K562 (cell line): Measurements from ENCODE around the gene DLL4. TPM values are rescaled to one million over a fixed set of nuclear protein-coding genes. Genes with fewer than 3 reads are reported as not detected.

ENCODE experiments used
- EP300 ChIP-seq: IDR thresholded peaks from 2 replicates; pipeline ENCODE4 v1.6.1; 2012; ENCODE audit warnings: low read length, improper control_type of control experiment
- KLF13 ChIP-seq: fragments of 450-650 bp; IDR thresholded peaks from 2 replicates; pipeline ENCODE4 v1.6.1; 2016; ENCODE audit warnings: missing genetic modification characterization, low read depth, mild to moderate bottlenecking, missing compliant biosample characterization, moderate library complexity, borderline replicate concordance
- MCM7 ChIP-seq, 2 experiments: fragments of 450-650 bp; IDR thresholded peaks; 2 replicates each; pipeline ENCODE4 v1.6.1; 2016 to 2018
- NEUROD1 ChIP-seq: fragments of 150-350 bp; IDR thresholded peaks from 2 replicates; pipeline ENCODE4 v1.6.1; 2014; ENCODE audit warnings: borderline replicate concordance, low read length, low read depth; ENCODE audit not compliant: partially characterized antibody
- NFYB ChIP-seq: IDR thresholded peaks from 2 replicates; pipeline ENCODE4 v1.6.1; 2011; ENCODE audit warnings: mild to moderate bottlenecking, moderate library complexity; ENCODE audit not compliant: insufficient read length; ENCODE audit errors: extremely low read depth
- NONO ChIP-seq, 2 experiments: fragments of 200-400 bp in 1 of 2; fragments of 450-650 bp in 1 of 2; formaldehyde crosslinking in 1 of 2; IDR thresholded peaks; 2 replicates each; pipeline ENCODE4 v1.6.1; 2017; ENCODE audit warnings: low read depth in 2 of 2, mild to moderate bottlenecking in 2 of 2, moderate library complexity in 2 of 2, low read length in 1 of 2
- POLR2G ChIP-seq: fragments of 200-400 bp; formaldehyde crosslinking; IDR thresholded peaks from 2 replicates; pipeline ENCODE4 v1.6.1; 2017; ENCODE audit warnings: low read depth, mild to moderate bottlenecking, antibody characterized with exemption, low read length, moderate library complexity
- RB1 ChIP-seq: fragments of 450-650 bp; IDR thresholded peaks from 2 replicates; pipeline ENCODE4 v1.6.1; 2017; ENCODE audit warnings: low read depth, mild to moderate bottlenecking
- RBM25 ChIP-seq: fragments of 200-400 bp; formaldehyde crosslinking; IDR thresholded peaks from 2 replicates; pipeline ENCODE4 v1.6.1; 2018; ENCODE audit warnings: low read length, low read depth, moderate library complexity; ENCODE audit not compliant: severe bottlenecking
- TGIF2 ChIP-seq: sonication (generic); formaldehyde crosslinking; IDR thresholded peaks from 2 replicates; pipeline ENCODE4 v1.8.1; 2022; ENCODE audit warnings: mild to moderate bottlenecking, missing genetic modification reagents, moderate library complexity
- USF1 ChIP-seq: sonication (generic); formaldehyde crosslinking; IDR thresholded peaks from 2 replicates; pipeline ENCODE4 v1.9.0; 2022; ENCODE audit warnings: mild to moderate bottlenecking, missing genetic modification reagents
- ZBTB26 ChIP-seq: fragments of 450-650 bp; formaldehyde crosslinking; IDR thresholded peaks from 2 replicates; pipeline ENCODE4 v1.4.0; 2022; ENCODE audit warnings: missing genetic modification characterization
- ZC3H11A ChIP-seq: IDR thresholded peaks from 2 replicates; pipeline ENCODE4 v1.6.1; 2012; ENCODE audit warnings: low read depth, low read length, improper control_type of control experiment
- ZFP36 ChIP-seq: fragments of 150-350 bp; IDR thresholded peaks from 2 replicates; pipeline ENCODE4 v1.6.1; 2018; ENCODE audit warnings: low read length, low read depth; ENCODE audit not compliant: partially characterized antibody
- ZNF174 ChIP-seq: fragments of 250-450 bp; sonication (Bioruptor Pico); IDR thresholded peaks from 2 replicates; pipeline ENCODE4 v1.4.0; 2020; ENCODE audit warnings: mild to moderate bottlenecking
- ZNF766 ChIP-seq: fragments of 200-800 bp; sonication (Bioruptor generic); conservative IDR thresholded peaks from 2 replicates; pipeline ENCODE4 v1.6.1; 2016; ENCODE audit warnings: missing genetic modification characterization, missing compliant biosample characterization
- ZNF830 ChIP-seq: fragments of 250-450 bp; sonication (Bioruptor Pico); IDR thresholded peaks from 2 replicates; pipeline ENCODE4 v1.5.0; 2021; ENCODE audit warnings: mild to moderate bottlenecking
- polyA plus RNA-seq, 8 experiments: library from polyadenylated mRNA; depleted of rRNA in 4 of 8; stranded (reverse) in 5 of 8; unstranded in 3 of 8; fragments of >200 nt; fragmentation: Nextera tagmentation in 2 of 8; fragmentation: Illumina TruSeq in 1 of 8; extraction: Ambion mirVana in 2 of 8; extraction: Trizol in 1 of 8; gene quantifications; 2 replicates each; pipeline versions ENCODE4 v1.2.1 to v1.2.3, GENCODE V29; 2011 to 2014; ENCODE audit warnings: inconsistent platforms in 1 of 8, missing spikeins in 1 of 8
- total RNA-seq, 7 experiments: library from RNA; depleted of rRNA in 6 of 7; stranded (reverse); fragments of >200 nt in 6 of 7; fragmentation: Illumina TruSeq in 2 of 7; extraction: Trizol in 2 of 7; gene quantifications; 2 replicates each; pipeline versions ENCODE4 v1.2.1 to v1.2.3, GENCODE V29; 2011 to 2021; ENCODE audit warnings: low replicate concordance in 1 of 7
- TF ChIP-seq, protein P1 (sequence below), 2 experiments: fragments of 450-650 bp; conservative IDR thresholded peaks; 2 replicates each; pipeline ENCODE4 v1.6.1; 2017; ENCODE audit warnings: mild to moderate bottlenecking in 2 of 2, moderate library complexity in 2 of 2
- TF ChIP-seq, protein P2 (sequence below): sonication (generic); formaldehyde crosslinking; IDR thresholded peaks from 2 replicates; pipeline ENCODE4 v1.8.0; 2022; ENCODE audit warnings: missing genetic modification reagents, mild to moderate bottlenecking, moderate library complexity, borderline replicate concordance
- TF ChIP-seq, protein P3 (sequence below), 2 experiments: IDR thresholded peaks; 2 replicates each; pipeline ENCODE4 v1.6.1; 2011; ENCODE audit warnings: borderline replicate concordance in 1 of 2, control low read depth in 1 of 2, low read depth in 1 of 2, low read length in 1 of 2, mild to moderate bottlenecking in 1 of 2, mixed read lengths in 1 of 2, moderate library complexity in 1 of 2; ENCODE audit not compliant: insufficient read depth in 1 of 2, insufficient read length in 1 of 2, poor library complexity in 1 of 2, severe bottlenecking in 1 of 2; ENCODE audit errors: extremely low read depth in 1 of 2

DLL4 gene
- total and polyA plus RNA-seq, 9 of the 15 experiments (the other 6 are each of a cell fraction or from before 2014, with no cell fraction given), result 0.04 to 1.1 (median 0.41) TPM; not detected in 1

- TF ChIP-seq NONO (IDR thresholded peaks at IDR 0.05; ENCODE audit: low read depth in 2 of 2, low read length in 1 of 2) (peak in 1 of 2 experiments; percentile 78; a peak in 1 of 4 replicates), NEUROD1 (peak; percentile 56), ZC3H11A (no peak), ZNF830 (no peak), ZBTB26 (CRISPR knock-in tag) (no peak), KLF13 (tag) (peak; percentile 63; the same call in 1 of the 2 replicates), EP300 (peak; percentile 42), RB1 (0 out of 2 replicates have a peak, but pooled peaks have one; percentile 42), NFYB (peak; percentile 36), ZNF766 (CRISPR knock-in tag) (peak; percentile 94), TGIF2 (CRISPR knock-in tag) (0 out of 2 replicates have a peak, but pooled peaks have one; percentile 53), POLR2G (peak; percentile 99), USF1 (CRISPR knock-in tag) (no peak), RBM25 (peak; percentile 78), ZNF174 (no peak), ZFP36 (no peak), MCM7 (IDR thresholded peaks at IDR 0.05) (no peak)
- TF ChIP-seq, protein P1, sequence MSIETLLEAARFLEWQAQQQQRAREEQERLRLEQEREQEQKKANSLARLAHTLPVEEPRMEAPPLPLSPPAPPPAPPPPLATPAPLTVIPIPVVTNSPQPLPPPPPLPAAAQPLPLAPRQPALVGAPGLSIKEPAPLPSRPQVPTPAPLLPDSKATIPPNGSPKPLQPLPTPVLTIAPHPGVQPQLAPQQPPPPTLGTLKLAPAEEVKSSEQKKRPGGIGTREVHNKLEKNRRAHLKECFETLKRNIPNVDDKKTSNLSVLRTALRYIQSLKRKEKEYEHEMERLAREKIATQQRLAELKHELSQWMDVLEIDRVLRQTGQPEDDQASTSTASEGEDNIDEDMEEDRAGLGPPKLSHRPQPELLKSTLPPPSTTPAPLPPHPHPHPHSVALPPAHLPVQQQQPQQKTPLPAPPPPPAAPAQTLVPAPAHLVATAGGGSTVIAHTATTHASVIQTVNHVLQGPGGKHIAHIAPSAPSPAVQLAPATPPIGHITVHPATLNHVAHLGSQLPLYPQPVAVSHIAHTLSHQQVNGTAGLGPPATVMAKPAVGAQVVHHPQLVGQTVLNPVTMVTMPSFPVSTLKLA (conservative IDR thresholded peaks at IDR 0.05), result peak in 1 of 2 experiments; percentile 66; a peak in 2 of 4 replicates
- TF ChIP-seq, protein P2, sequence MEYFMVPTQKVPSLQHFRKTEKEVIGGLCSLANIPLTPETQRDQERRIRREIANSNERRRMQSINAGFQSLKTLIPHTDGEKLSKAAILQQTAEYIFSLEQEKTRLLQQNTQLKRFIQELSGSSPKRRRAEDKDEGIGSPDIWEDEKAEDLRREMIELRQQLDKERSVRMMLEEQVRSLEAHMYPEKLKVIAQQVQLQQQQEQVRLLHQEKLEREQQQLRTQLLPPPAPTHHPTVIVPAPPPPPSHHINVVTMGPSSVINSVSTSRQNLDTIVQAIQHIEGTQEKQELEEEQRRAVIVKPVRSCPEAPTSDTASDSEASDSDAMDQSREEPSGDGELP (CRISPR knock-in tag), result peak; percentile 99
- TF ChIP-seq, protein P3, sequence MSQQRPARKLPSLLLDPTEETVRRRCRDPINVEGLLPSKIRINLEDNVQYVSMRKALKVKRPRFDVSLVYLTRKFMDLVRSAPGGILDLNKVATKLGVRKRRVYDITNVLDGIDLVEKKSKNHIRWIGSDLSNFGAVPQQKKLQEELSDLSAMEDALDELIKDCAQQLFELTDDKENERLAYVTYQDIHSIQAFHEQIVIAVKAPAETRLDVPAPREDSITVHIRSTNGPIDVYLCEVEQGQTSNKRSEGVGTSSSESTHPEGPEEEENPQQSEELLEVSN (IDR thresholded peaks at IDR 0.05; ENCODE audit: borderline replicate concordance in 1 of 2, extremely low read depth in 1 of 2, insufficient read depth in 1 of 2, insufficient read length in 1 of 2, low read depth in 1 of 2, low read length in 1 of 2, poor library complexity in 1 of 2, severe bottlenecking in 1 of 2), result peak in 1 of 2 experiments; percentile 28
Measured at GRCh38 chr15:40952901-40953712, 24.0 kb downstream of the DLL4 start, which contains the start of gene CHAC1 (continued).
